ENCODE data around the gene UBAP1. TPM values are rescaled to one million over a fixed set of nuclear protein-coding genes. Genes with fewer than 3 reads are reported as not detected.
"Not testable (repeated sequence)": the region's sequence is repeated elsewhere in the genome, so short reads cannot be mapped to it uniquely, and the experiment has no call there.

UBAP1 gene
- total RNA-seq, 1 experiment from 2014 or later = 29.4 TPM

DNA sequence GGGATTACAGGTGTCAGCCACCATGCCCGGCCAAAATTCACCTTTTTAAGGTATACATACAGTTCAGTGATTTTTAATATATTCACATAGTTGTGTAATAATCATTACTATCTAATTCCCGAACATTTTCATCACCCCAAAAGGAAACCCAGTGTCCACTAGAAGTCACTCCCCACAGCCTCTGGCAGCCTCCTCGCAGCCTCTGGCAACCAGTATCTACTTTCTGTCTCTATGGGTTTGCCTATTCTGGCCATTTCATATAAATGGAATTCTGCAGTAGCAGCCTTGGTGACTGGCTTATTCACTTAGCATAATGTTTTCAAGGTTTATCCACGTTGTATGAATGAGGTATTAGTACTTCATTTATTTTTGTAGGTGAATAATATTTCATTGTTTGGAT lies 59.0 kb downstream of the UBAP1 start:
- no TSS peak for BruUV-seq (replicated peaks)
- Mint-ChIP-seq H3K9me3 (ENCODE audit: low read depth, unreplicated experiment) (no peaks in the 10 kb centered on the region), H3K27me3 (ENCODE audit: unreplicated experiment) (no peaks in the 10 kb centered on the region), H3K4me3 (ENCODE audit: low read depth, unreplicated experiment) (no peak overlapping the region), H3K27ac (ENCODE audit: unreplicated experiment) (no peak overlapping the region), H3K4me1 (ENCODE audit: low read depth, unreplicated experiment) (no peaks in the 10 kb centered on the region), H3K36me3 (ENCODE audit: insufficient read depth, unreplicated experiment) (peaks cover 21% of the 10 kb centered on the region)
- intact Hi-C loops (cut with micrococcal nuclease; ENCODE audit: unreplicated experiment) = no loop called here
- TF ChIP-seq, protein P1, sequence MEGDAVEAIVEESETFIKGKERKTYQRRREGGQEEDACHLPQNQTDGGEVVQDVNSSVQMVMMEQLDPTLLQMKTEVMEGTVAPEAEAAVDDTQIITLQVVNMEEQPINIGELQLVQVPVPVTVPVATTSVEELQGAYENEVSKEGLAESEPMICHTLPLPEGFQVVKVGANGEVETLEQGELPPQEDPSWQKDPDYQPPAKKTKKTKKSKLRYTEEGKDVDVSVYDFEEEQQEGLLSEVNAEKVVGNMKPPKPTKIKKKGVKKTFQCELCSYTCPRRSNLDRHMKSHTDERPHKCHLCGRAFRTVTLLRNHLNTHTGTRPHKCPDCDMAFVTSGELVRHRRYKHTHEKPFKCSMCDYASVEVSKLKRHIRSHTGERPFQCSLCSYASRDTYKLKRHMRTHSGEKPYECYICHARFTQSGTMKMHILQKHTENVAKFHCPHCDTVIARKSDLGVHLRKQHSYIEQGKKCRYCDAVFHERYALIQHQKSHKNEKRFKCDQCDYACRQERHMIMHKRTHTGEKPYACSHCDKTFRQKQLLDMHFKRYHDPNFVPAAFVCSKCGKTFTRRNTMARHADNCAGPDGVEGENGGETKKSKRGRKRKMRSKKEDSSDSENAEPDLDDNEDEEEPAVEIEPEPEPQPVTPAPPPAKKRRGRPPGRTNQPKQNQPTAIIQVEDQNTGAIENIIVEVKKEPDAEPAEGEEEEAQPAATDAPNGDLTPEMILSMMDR (IDR thresholded peaks at IDR 0.05; ENCODE audit: unreplicated experiment) = no peak
- DNase-seq = no peak
- CTCF ChIA-PET = no interaction called here

DNA sequence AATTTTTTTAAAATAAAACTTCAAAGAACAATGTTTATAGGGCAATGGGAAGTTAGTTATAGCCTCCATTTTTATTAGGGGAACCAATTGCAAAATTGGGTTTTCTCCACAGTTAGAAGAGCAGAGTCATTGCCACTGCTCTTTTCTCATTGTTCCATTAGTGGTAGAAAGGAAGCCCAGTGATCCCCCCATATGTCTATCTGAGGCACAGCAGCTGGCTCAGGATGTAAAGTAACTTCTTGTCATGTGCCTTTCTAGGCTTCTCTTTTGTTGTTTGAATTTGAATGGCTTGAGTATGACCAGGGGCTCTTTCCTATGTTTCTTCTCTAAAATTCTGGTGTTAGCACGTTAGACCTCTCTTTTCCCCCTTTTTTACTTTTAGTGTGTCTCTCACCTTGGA lies 61.2 kb downstream of the UBAP1 start:
- H3K9me3 Mint-ChIP-seq (ENCODE audit: low read depth, unreplicated experiment) = no peaks in the 10 kb centered on the region
- CTCF ChIA-PET = interaction anchor here (0.6 kb wide), 2 partner anchors 81 to 238 kb away, joined by 4 to 12 read pairs; no protein-coding TSS in a partner anchor
- no peaks in the 10 kb centered on the region for H3K4me1 Mint-ChIP-seq (ENCODE audit: low read depth, unreplicated experiment)
- intact Hi-C loops (cut with micrococcal nuclease; ENCODE audit: unreplicated experiment) = no loop called here
- TF ChIP-seq, protein P1 (IDR thresholded peaks at IDR 0.05; ENCODE audit: unreplicated experiment) = no peak
- no peaks in the 10 kb centered on the region for H3K27me3 Mint-ChIP-seq (ENCODE audit: unreplicated experiment)
- BruUV-seq (replicated peaks) = no TSS peak
- no peak overlapping the region for H3K4me3 Mint-ChIP-seq (ENCODE audit: low read depth, unreplicated experiment)
- H3K27ac Mint-ChIP-seq (ENCODE audit: unreplicated experiment) = no peak overlapping the region
- H3K36me3 Mint-ChIP-seq (ENCODE audit: insufficient read depth, unreplicated experiment) = peaks cover 15% of the 10 kb centered on the region
- DNase-seq = no peak

DNA sequence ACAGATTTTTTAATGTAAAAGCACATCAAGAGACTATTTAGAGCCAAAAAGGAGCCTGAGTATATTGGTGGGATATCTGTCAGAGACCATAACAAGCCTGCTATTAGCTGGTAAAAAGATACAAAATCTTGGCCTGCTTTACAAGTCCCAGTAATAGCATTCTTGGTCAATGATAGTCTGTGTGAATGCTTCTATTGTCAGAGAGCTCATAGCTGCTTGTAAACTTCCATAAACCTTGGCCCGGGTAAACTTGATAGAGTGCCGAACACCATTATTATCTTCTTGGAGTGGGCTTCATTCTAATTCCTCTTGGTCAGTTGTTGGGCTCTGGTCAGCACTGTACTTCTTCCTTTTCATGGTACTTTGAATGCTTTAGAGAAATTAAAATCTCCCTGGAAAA lies 64.0 kb downstream of the UBAP1 start:
- TF ChIP-seq, protein P1 (IDR thresholded peaks at IDR 0.05; ENCODE audit: unreplicated experiment) = no peak
- H3K9me3 Mint-ChIP-seq (ENCODE audit: low read depth, unreplicated experiment) = no peaks in the 10 kb centered on the region
- no peak for DNase-seq
- BruUV-seq (replicated peaks) = no TSS peak
- no peaks in the 10 kb centered on the region for H3K4me1 Mint-ChIP-seq (ENCODE audit: low read depth, unreplicated experiment)
- H3K4me3 Mint-ChIP-seq (ENCODE audit: low read depth, unreplicated experiment) = no peak overlapping the region
- no peak overlapping the region for H3K27ac Mint-ChIP-seq (ENCODE audit: unreplicated experiment)
- intact Hi-C loops (cut with micrococcal nuclease; ENCODE audit: unreplicated experiment) = no loop called here
- no peaks in the 10 kb centered on the region for H3K27me3 Mint-ChIP-seq (ENCODE audit: unreplicated experiment)
- H3K36me3 Mint-ChIP-seq (ENCODE audit: insufficient read depth, unreplicated experiment) = peaks cover 15% of the 10 kb centered on the region
- CTCF ChIA-PET = no interaction called here

DNA sequence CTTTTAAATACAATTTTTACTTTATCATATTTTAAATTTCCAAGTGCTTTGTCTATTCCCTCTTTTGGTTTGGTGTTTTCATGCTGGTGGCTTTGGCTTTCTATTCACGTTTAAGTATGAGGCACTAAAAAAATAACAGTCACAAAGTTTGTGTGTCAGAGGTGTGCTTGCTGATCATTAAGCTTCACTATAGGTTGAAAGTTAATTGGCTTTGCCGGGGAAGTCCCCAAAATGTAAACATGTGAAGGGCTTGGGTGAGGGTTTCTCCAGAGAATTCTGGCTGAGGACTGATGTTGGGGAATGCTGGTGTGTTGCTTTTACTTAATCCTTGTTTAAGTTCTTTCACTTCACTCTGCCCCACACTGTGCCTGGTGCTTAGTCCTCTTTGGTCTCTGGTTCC lies 66.4 kb downstream of the UBAP1 start:
- H3K27me3 Mint-ChIP-seq (ENCODE audit: unreplicated experiment); H3K9me3 Mint-ChIP-seq (ENCODE audit: low read depth, unreplicated experiment); intact Hi-C loops (cut with micrococcal nuclease; ENCODE audit: unreplicated experiment); CTCF ChIA-PET; H3K4me3 Mint-ChIP-seq (ENCODE audit: low read depth, unreplicated experiment); BruUV-seq (replicated peaks); DNase-seq; H3K27ac Mint-ChIP-seq (ENCODE audit: unreplicated experiment); H3K4me1 Mint-ChIP-seq (ENCODE audit: low read depth, unreplicated experiment): not testable (repeated sequence)
- peaks cover 18% of the 10 kb centered on the region for H3K36me3 Mint-ChIP-seq (ENCODE audit: insufficient read depth, unreplicated experiment)

DNA sequence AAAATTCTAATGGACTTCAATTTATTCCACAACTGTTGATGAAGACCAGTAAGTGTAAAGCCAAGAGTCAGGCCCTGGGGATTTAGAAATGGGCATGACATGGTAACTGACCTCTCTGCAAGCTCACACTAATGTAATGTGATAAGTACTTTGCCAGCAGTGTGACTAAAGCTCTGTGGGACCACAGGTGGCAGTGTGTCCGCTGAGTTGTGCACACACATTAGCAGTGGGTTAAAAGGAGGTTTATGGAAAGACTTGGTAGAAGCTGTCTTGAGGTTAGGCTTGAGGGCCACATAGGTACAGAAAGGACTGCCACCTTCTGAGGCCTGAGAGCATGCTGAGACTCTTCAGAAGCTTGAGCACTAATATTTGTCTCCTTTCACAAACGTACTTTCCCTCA lies 67.6 kb downstream of the UBAP1 start:
- intact Hi-C loops (cut with micrococcal nuclease; ENCODE audit: unreplicated experiment) = no loop called here
- Mint-ChIP-seq H3K4me3 (ENCODE audit: low read depth, unreplicated experiment) (no peak overlapping the region), H3K27ac (ENCODE audit: unreplicated experiment) (no peak overlapping the region), H3K27me3 (ENCODE audit: unreplicated experiment) (no peaks in the 10 kb centered on the region), H3K36me3 (ENCODE audit: insufficient read depth, unreplicated experiment) (peaks cover 15% of the 10 kb centered on the region), H3K4me1 (ENCODE audit: low read depth, unreplicated experiment) (no peaks in the 10 kb centered on the region), H3K9me3 (ENCODE audit: low read depth, unreplicated experiment) (no peaks in the 10 kb centered on the region)
- BruUV-seq (replicated peaks) = no TSS peak
- DNase-seq = no peak
- CTCF ChIA-PET = no interaction called here
- TF ChIP-seq, protein P1 (IDR thresholded peaks at IDR 0.05; ENCODE audit: unreplicated experiment) = no peak

DNA sequence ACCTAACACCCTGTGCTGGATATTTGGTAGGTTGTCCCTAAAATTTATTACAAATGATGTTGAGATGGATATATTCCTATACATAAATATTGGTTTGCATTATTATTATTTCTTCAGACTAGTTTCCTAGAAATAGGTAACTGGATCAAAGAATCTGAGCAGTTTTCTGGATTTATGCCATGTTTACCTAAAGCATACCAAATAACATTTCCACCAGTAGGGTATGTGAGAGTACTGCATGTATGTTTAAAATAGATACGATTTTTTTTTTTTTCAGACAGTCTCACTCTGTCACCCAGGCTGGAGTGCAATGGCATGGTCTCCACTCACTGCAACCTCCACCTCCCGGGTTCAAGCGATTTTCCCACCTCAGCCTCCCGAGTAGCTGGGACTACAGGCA lies 68.9 kb downstream of the UBAP1 start:
- H3K9me3 Mint-ChIP-seq (ENCODE audit: low read depth, unreplicated experiment); CTCF ChIA-PET; H3K4me1 Mint-ChIP-seq (ENCODE audit: low read depth, unreplicated experiment); BruUV-seq (replicated peaks); intact Hi-C loops (cut with micrococcal nuclease; ENCODE audit: unreplicated experiment); H3K27me3 Mint-ChIP-seq (ENCODE audit: unreplicated experiment); H3K4me3 Mint-ChIP-seq (ENCODE audit: low read depth, unreplicated experiment); H3K27ac Mint-ChIP-seq (ENCODE audit: unreplicated experiment); DNase-seq; H3K36me3 Mint-ChIP-seq (ENCODE audit: insufficient read depth, unreplicated experiment): not testable (repeated sequence)

Measured in Calu3 (cell line).